ENCODE measurements around the gene PPP4R3B.
"Not testable (repeated sequence)": the region's sequence is repeated elsewhere in the genome, so short reads cannot be mapped to it uniquely, and the experiment has no call there.

Gene PPP4R3B

GRCh38 chr2:55595536-55595935 lies 21.9 kb downstream of the PPP4R3B start:
- DNase-seq (ENCODE audit: low read depth in 2 of 2): no peak

- DNase-seq (ENCODE audit: low read depth in 2 of 2): no peak
Observed at GRCh38 chr2:55592130-55592529, 25.3 kb downstream of the PPP4R3B start.

DNA sequence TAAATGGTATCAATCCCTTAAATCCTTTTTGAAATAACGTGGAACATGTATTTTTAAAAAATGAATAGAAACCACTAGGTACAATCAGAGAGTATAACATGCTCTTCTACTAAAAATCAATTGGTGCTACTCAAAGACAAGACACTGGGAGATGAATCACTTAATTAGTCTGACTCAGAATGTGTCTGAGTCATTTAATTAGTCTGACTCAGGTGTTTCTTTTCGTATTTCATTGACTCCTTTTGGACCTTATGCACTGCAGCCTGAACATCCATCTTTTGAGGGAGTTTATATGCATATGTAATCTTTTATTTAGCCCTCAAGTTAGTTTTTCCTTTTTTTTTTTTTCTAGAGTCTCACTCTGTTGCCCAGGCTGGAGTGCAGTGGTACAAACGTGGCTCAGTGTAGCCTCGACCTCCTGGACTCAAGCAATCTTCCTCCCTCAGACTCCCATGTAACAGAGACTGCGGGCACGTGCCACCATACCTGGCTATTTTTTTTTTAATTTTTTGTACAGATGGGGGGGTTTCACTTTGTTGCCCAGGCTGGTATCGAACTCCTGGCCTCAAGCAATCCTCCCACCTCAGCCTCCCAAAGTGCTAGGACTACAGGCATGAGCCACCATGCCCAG lies 26.5 kb downstream of the PPP4R3B start:
- DNase-seq (ENCODE audit: low read depth in 2 of 2): no peak

DNA sequence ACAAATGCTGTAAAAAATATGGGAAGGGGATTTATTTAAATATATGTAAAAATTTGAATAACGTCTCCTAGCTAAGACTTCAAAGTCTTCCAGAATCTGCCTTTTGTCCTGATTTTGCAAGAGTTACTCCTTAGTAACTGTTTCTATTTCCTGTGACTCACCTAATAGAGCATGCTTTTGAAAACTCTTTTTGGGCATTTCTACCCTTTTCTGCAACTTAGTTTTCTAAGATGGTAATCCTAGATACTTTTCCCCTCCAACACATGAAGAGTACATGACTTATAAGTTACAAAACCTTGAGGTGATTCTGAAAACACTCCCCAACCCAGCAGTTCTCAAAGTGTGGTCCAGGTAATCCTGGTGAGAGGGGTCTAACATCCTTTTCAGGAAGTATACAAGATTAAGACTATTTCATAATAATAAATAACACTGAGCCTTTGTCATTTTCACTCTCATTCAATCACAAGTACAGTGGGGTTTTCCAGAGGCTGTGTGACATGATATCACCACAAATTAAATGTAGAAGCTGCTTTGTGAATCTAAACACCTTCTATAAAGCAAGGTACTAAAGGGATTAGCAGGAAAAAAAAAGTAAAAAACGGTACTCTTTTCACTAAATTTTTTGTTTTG lies 31.9 kb downstream of the PPP4R3B start:
- DNase-seq (ENCODE audit: low read depth in 2 of 2): no peak

DNA sequence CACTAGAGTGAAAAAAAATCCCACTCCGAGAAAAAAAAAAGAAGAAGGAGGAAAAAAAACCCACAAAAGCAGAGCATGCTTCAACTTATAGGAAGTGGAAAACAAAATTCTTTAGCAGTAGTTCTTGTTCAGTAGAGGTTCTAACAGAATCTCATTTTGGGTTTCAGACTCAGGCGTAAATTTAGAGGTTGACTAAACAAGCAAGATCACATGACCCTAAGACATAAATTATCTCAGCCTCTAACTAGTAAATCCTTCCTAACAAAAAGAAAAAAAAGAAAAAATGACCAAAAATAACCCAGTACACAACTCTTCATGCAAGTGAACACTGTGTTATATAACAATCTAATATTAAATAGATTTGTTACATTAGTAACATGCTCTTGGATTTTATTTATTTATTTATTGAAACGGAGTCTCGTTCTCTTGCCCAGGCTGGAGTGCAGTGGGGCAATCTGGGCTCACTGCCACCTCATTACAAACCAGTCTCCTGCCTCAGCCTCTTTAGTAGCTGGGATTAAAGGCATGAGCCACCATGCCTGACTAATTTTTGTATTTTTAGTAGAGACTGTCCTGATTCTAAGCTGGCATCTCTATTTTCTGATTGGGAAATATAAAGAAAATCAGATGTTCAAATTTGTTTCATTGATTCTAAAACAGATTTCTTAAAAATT lies 35.4 kb downstream of the PPP4R3B start:
- DNase-seq (ENCODE audit: low read depth in 2 of 2): no peak

DNA sequence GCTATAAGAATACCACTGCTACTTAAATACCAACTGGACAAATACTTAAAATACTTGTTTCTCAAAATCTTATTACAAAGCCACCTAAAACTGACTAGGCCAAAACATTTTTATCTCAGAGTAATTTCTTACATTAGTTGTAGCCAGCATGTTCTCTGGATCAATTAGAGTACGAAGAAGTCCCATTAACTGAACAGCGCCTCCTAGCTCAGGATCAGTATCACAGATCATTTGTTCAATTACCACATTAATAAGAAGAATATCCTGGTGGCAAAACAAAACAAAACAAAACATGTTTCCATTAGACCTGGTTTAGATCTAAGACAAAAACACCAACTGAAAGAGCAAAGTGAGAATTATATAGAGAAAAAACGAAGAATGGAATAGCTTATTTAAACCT lies 36.0 kb downstream of the PPP4R3B start:
- no peak for DNase-seq (ENCODE audit: low read depth in 2 of 2)

- DNase-seq (ENCODE audit: low read depth in 2 of 2): not testable (repeated sequence)
Observed at GRCh38 chr2:55569002-55569401, 48.4 kb downstream of the PPP4R3B start.

GRCh38 chr2:55567298-55567697 lies 50.1 kb downstream of the PPP4R3B start:
- DNase-seq (ENCODE audit: low read depth in 2 of 2): no peak

DNA sequence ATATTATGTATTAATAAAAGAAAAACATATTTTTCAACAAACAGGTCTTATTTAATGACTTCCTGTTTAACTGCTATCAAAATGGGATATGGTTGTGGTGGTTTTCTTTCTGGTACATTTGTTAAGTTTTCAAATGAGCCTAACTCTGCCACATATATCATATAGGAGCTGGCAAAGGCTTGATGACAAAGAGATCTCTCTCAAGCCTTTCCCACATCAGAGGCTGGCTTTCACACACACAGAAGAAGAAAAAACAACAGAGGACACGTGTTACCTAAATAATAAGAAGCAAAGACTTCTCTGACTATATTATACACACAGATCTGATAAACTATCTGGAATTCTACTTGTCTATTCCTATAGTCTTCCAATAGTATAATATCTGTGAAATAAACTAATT lies 51.8 kb downstream of the PPP4R3B start:
- DNase-seq (ENCODE audit: low read depth in 2 of 2): no peak

GRCh38 chr2:55560855-55561254 lies 56.6 kb downstream of the PPP4R3B start:
- no peak for DNase-seq (ENCODE audit: low read depth in 2 of 2)

- DNase-seq (ENCODE audit: low read depth in 2 of 2): no peak
Observed at GRCh38 chr2:55556809-55557208, 60.6 kb downstream of the PPP4R3B start.

DNA sequence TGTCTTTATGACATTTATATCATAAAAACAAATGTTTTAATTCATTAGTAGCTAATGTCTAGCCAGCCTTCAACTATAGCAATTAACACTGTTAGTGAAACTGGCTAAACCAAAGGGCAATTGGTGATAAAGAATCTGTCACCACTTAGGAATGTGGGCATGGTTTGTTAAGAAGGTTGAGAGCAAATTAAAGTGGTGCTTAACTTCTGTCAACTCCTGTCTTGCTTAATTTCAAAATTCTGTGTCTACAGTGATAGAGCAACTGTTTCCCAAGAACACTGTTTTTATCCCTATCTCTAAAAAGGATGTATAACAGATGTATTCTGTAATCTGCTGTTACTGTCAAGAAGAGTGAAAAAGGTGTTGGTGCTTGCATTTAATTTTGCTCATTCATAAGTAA lies 61.4 kb downstream of the PPP4R3B start:
- DNase-seq (ENCODE audit: low read depth in 2 of 2): no peak

- DNase-seq (ENCODE audit: low read depth in 2 of 2): no peak
Observed at GRCh38 chr2:55553321-55553720, 64.1 kb downstream of the PPP4R3B start.

DNA sequence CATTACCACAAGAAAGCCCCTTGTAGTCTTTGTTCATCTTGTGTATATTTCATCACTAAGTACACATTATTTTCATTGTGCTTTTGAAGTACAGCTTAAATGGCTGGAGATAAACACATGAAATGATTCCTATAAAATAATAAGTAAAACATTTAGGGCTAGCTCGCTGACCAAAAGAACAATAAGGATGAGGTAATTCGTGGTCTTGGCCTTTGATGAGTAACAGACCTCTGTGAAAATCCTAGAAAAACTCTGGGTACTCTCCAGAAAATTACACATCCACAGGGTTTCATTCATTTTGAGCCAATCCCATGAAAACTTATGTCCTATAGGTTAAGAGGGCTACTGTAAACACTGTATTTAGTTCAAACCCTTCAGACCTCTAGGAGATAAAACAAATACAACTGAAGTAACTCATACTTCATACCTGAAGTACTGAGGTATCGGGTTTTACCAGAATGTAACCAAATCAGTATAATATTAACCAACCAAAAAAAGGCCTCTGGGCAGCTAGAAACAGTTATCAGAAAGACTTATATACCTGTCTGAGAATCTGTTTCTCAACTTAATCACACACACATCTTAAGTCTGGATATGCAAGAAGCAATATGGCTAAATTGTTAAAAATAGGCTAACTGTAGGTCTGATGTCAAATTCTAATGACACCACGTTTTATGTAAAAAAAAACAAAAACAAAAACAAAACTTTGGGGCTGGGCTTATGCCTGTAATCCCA lies 66.9 kb downstream of the PPP4R3B start:
- no peak for DNase-seq (ENCODE audit: low read depth in 2 of 2)

GRCh38 chr2:55547679-55548078 lies 69.7 kb downstream of the PPP4R3B start:
- not testable (repeated sequence) for DNase-seq (ENCODE audit: low read depth in 2 of 2)

DNA sequence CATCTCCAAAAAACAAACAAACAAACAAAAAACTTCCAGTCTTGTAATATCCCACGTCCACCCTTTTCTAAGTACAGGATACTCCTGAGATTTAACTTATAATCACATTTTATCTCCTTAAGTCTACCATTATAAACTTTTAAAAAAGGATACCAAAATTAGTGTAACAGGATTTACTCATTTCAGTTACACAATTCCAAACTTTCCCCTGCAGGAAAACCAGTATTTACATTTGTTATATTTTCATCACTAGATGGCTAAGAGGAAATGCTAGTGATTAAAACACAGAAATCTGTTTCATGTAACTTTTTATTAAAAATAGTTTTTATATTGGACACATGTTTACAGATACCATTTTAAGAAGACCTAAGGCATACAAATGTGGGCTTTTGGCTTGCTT lies 70.4 kb downstream of the PPP4R3B start:
- no peak for DNase-seq (ENCODE audit: low read depth in 2 of 2)

DNA sequence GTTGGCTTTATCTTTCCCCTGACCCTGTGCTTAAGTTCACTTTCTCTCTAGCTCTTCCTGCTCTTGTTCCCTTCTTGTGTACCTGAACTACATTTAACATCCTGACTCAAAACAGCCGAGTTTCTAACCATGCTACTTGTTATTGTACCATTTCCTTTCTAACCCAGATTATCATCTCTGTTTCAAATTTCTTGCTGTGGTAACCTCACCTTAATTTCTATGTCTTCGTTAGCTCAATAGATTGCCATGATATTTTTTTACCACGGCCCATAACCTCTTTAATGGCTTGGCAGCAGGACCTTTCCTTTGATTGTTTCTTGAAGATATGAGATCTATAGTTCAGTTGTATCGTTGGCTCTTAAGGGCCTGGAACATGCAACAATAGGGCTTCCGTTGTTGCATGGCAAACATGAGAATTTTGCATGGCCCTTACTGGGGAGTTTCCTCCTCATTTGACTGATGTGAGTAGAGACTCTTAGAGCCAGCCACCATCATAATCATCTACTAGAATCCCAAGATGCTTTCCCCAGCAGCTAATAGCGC lies 86.8 kb downstream of the PPP4R3B start:
- no peak for DNase-seq (ENCODE audit: low read depth in 2 of 2)

DNA sequence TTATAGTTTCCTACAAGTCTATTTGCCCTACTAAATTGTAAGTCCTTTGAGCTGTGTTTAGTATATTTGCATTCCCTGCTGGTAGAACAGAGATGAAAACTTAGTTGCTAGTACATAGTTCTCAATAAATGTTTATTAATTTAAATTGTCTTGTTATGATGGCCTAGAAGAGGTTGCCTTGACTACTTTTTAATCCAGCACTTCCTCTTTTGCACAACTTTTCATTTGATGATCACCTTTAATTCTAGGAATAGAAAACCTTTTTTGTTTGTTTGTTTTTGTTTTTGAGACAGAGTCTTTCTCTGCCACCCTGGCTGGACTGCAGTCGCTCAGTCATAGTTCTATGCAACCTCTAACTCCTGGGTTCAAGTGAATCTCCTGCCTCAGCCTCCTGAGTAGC lies 91.2 kb downstream of the PPP4R3B start:
- no peak for DNase-seq (ENCODE audit: low read depth in 2 of 2)

DNA sequence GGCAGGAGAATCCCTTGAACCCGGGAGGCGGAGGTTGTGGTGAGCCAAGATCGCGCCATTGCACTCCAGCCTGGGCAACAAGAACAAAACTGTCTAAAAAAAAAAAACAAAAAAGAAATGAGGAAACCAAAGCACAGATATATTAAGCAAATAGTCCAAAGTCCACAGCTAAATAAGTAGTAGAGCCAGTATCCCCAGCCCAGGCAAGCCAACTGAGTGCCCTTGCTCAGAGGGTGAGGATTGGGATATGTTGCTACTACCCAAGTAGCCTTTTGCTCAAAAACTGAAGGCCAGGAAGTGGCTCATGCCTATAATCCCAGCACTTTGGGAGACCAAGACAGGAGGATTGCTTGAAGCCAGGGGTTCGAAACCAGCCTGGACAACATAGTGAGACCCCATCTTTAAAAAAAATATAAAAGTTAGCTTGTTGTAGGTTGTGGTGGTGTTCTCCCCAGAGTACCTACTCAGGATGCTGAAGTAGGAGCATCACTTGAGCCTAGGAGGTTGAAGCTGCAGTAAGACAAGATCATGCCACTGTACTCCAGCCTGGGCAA lies 92.5 kb downstream of the PPP4R3B start:
- no peak for DNase-seq (ENCODE audit: low read depth in 2 of 2)

GRCh38 chr2:55519938-55520885 lies 97.2 kb downstream of the PPP4R3B start:
- peak in 1 of 2 donors; percentile 21 for DNase-seq (ENCODE audit: low read depth in 2 of 2)

DNA sequence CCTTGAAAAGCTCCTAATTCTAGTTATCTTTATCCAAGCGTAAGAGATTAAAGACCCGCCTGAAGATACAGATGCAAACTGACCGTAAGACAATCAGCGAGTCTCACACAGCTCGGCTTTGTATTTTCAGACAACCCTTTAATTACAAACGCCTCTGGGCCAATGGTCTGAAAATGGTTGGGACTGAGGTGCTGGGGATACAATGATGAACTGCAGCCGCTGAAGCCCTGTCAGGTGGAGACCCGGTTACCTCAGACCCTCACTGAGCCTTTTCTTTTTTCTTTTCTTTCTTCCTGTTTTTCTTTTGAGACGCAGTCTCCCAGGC lies 98.6 kb downstream of the PPP4R3B start:
- no peak for DNase-seq (ENCODE audit: low read depth in 2 of 2)

Measured in stimulated activated CD8-positive, alpha-beta memory T cell treated with anti-CD3 and anti-CD28 coated beads, Interleukin-15, amount 100 ng/mL, for 48 hours (primary cell).